GM12891 (cell line): ENCODE data around the gene EIF4B.

ENCODE experiments used
- POLR2A ChIP-seq: IDR thresholded peaks from 2 replicates; pipeline ENCODE4 v1.6.1; 2011; ENCODE audit warnings: low read depth, low read length, control low read depth
- POLR2AphosphoS5 ChIP-seq: IDR thresholded peaks from 2 replicates; pipeline ENCODE4 v1.6.1; 2011; ENCODE audit warnings: low read depth, low read length, control low read depth
- TAF1 ChIP-seq: IDR thresholded peaks from 2 replicates; pipeline ENCODE4 v1.6.1; 2011; ENCODE audit warnings: low read depth, low read length, control low read depth

GRCh38 chr12:52976574-52977071 is 29.6 kb upstream of the EIF4B start:
- no peak for TF ChIP-seq POLR2A
- TF ChIP-seq POLR2AphosphoS5: no peak
- no peak for TF ChIP-seq TAF1
